T-helper 1 cell treated with Interleukin-12 subunit alpha and Interleukin-12 subunit beta and Interleukin-4 antibody, amounts not matched to agents 30 μg/mL and 1 μg/mL, for 36 hours (primary cell): ENCODE measurements around the gene UCP3.

Experiments
- H3K27ac Mint-ChIP-seq: one replicate; pipeline ENCODE4 v1.8.0; 2021; ENCODE audit warnings: mild to moderate bottlenecking, mixed read lengths
- H3K27me3 Mint-ChIP-seq: one replicate; pipeline ENCODE4 v1.8.0; 2021; ENCODE audit warnings: low read depth, mixed read lengths
- H3K36me3 Mint-ChIP-seq: one replicate; pipeline ENCODE4 v1.8.0; 2021; ENCODE audit warnings: low read depth, mixed read lengths
- H3K4me1 Mint-ChIP-seq: one replicate; pipeline ENCODE4 v1.8.0; 2021; ENCODE audit warnings: low read depth, mixed read lengths
- H3K4me3 Mint-ChIP-seq: one replicate; pipeline ENCODE4 v1.8.0; 2021; ENCODE audit warnings: mild to moderate bottlenecking, moderate library complexity, mixed read lengths
- H3K9me3 Mint-ChIP-seq: one replicate; pipeline ENCODE4 v1.8.0; 2021; ENCODE audit warnings: mixed read lengths

UCP3 gene

DNA sequence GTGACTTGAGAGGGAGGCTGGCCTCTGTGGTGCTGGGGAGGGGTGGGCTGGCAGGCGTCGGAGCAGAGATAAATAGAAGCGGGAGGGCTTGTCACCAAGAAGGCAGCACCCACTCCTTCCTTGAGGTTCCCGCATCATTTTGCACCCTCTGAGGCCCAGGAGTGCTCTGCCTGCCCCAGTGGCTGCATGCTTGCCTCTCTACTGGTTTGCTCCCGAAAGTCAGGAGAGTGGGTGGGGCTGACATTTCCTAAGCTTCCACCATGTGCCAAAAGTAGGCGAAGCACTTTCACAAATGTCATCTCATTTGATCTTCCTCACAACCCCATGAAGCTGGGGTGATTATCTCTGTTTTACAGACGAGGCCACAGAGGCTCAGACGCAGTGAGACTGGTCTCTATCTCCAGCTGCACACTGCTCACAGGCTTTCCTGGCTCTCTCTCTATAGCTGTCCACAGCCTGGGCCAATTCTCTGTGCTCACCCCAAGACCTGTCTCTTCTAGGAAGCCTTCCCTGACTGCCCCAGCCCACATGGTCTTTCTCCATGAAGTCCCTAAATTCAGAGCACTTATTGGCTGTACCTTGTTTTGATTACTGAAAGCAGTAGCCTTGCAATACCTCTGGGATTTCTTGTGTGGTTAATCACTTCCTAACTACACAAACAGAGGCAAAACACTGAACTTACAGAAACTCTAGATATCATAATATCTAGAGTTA, 2.6 kb upstream of the UCP3 start:
- Mint-ChIP-seq H3K27me3 (no peaks in the 10 kb centered on the region), H3K4me1 (peaks cover 67% of the 10 kb centered on the region), H3K4me3 (peak overlapping the region; percentile 21), H3K36me3 (peaks cover 17% of the 10 kb centered on the region), H3K9me3 (no peaks in the 10 kb centered on the region), H3K27ac (peak overlapping the region; percentile 88)

DNA sequence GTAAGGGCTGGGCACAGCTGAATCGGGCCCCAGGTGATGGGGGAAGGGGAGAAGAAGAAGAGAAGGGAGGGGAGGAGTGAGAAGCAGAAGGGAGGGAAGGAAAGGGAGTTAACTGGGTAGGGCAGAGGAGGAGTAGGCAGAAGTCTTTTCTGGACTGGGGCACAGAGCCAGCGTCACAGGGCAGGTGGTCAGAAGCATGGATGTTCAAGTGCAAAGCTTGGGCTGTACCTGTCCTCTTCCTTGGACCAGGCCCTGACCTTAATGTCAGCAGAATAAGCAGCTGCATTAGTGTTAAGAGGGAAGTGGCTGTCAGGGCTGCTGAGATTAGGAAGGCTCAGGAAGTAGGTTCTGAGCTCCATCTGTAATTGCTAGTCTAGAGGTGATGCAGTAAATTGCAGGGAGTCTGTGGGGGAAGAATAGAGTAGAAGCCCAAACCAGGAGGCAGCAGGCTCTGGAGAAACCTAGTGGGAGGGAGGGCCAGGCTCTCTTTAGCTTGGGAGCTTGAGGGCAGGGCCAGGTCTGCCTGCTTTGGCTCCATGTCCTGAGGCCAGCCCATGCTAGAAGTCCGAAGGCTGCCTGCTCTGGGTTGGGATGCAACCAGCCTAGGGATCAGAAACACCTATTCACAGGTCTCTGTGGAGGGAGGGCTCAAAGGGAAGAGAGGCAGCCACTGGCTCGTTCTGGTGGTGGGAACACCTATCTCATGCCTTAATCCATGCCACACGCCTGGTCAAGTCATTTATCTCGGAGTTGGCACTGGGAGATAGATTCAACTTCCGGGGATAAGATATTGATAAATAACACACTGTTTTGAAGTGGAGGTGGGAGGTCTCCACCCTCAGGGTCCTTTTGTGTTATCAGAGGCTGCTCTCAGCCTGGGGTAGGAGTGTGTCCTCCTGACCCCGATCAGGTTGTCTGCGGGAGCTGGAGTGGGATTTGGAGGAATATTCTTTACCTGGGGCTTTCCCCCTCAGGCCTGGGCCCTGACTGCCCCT, 1.7 kb upstream of the UCP3 start:
- H3K36me3 Mint-ChIP-seq, result peaks cover 12% of the 10 kb centered on the region
- H3K27ac Mint-ChIP-seq, result peak overlapping the region; percentile 88
- peaks cover 68% of the 10 kb centered on the region for H3K4me1 Mint-ChIP-seq
- no peaks in the 10 kb centered on the region for H3K9me3 Mint-ChIP-seq
- peak overlapping the region; percentile 55 for H3K4me3 Mint-ChIP-seq
- H3K27me3 Mint-ChIP-seq, result no peaks in the 10 kb centered on the region

DNA sequence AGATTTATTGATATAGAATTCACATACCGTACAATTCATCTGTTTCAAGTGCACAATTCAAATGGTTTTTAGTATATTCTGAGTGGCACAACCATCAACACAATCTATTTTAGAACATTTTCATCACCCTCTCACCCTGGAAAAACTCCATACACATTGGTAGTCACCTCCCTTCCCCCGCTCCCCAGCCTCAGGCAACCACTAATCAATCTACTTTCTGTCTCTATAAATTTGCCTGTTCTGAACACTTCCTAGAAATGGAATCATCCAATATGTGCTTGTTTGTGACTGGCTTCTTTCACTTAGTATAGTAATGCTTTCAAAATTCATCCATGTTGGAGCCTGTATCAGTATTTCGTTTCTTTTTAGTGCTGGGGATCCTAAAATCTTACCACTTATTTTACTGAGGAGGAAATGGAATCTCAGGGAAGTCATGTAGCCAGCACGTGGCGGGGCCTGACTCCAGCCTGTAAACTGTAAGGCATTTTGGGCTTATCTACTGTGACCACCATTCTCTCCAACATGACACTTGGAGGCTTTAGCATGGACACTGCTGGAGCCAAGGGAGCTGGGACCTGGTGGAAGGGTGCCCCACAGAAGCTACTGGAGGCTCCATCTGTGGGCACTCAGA, 905 bp upstream of the UCP3 start:
- Mint-ChIP-seq H3K27me3 (no peaks in the 10 kb centered on the region), H3K27ac (peak overlapping the region; percentile 88), H3K4me3 (peak overlapping the region; percentile 13), H3K9me3 (no peaks in the 10 kb centered on the region), H3K4me1 (peaks cover 68% of the 10 kb centered on the region), H3K36me3 (peaks cover 13% of the 10 kb centered on the region)

DNA sequence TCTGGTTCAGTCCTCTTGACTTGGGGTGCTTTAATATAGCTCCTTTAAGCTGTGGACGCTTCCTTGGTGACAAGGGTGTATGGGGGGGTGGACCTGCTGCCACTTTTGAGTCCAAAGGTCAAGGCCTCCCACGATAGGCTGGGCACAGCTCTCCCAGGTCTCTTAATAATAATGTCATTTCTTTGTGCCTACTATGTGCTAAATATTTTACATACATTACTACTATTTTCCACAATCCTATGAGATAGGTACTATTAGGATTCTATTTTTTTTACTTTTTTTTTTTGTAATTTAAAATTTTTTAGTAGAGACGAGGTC, 304 bp upstream of the UCP3 start:
- Mint-ChIP-seq H3K36me3 (peaks cover 13% of the 10 kb centered on the region), H3K27me3 (no peaks in the 10 kb centered on the region), H3K9me3 (no peaks in the 10 kb centered on the region), H3K27ac (peak overlapping the region; percentile 80), H3K4me1 (peaks cover 68% of the 10 kb centered on the region), H3K4me3 (no peak overlapping the region)

DNA sequence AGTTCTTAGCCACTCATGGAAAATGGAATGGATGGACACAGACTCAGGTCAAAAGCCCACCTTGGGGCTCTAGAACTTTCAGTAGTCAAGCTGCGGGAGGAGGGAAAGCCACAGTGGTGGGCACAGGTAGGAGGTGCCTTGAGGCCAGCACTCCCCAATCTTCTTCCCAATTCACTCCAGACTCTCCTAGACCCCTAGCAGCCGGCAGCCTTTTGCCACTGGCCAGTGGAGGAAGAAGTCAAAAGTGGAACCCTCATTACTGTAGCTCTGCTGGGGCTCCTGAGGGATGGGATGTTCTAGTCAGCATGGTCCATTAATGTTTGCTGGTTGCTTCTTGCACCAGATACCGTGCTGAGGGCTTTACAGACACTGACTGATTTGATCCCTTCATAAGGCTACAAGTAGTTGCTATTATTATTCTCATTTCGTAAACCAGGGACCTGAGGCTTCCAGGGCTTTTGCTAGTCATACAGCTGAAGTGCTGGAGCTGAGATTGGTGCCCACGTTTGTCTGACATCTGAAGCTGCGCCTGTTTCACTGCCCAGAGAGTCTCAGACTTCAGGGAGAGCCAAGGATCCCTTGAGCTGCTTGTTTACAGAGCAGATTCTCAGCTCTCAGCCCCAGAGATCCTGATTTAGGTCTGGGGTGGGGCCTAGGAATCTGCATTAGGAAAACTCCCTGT, 1.1 kb downstream of the UCP3 start:
- Mint-ChIP-seq H3K4me3 (no peak overlapping the region), H3K27ac (no peak overlapping the region), H3K27me3 (no peaks in the 10 kb centered on the region), H3K36me3 (peaks cover 20% of the 10 kb centered on the region), H3K4me1 (peaks cover 75% of the 10 kb centered on the region), H3K9me3 (no peaks in the 10 kb centered on the region)

DNA sequence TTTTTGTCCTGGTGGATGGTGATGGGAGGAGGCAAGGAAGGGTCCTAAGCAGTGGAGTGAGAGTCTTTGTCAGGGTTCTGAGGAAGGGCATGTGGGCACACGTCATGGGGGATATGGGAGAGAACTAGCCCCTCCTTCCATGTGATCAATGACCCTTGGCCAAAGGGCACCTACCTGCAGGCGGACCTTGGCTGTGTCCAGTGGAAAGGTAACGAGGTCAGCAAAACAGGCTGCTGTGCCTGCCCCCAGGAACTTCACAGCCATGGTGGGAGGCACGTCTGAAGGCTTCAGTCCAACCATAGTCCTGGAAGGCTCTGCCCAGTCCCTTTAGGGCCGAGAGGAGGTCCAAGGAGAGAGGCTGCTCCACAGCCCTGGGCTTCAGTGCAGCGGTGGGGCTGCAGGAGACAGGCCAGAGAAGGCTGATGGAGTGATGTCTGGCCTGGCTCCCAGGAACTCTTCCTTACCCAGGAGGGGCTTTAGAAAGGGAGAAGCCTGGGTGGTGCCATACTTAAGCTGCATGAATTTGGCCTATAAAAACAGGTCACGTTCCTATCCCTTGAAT, 2.1 kb downstream of the UCP3 start:
- H3K27me3 Mint-ChIP-seq, result no peaks in the 10 kb centered on the region

DNA sequence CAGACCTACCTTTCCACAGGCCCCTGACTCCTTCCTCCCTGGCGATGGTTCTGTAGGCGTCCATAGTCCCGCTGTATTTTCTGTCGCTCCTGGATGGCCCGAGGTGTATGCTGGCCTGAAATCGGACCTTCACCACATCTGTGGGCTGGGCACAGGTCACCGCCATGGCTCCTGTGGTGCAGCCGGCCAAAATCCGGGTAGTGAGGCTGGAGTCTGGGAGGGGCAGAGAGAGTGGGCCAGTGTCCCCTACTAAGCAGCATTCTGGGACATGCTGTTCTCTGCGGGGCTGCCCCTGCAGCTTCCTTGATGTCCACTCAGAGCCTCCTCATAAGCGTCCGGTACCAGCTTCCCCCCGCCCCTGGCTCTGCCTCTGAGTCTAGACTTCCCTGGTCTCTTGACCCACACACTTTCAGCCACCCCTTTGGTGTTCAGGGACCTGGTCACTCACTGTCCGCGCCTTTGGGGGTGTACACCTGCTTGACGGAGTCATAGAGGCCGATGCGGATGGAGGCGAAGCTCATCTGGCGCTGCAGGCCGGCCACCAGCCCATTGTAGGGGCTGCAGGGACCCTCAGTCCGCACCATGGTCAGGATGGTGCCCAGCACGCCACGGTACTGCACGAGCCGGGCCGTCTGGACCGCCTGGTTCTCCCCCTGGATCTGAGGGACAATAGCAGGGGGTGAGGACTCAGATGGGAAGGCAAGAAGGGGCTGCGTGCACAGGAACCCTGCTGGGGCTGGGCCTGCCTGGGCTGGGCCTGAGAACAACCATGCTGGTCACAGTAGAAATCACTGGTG, 3.0 kb downstream of the UCP3 start:
- Mint-ChIP-seq H3K27me3 (no peaks in the 10 kb centered on the region), H3K36me3 (peaks cover 30% of the 10 kb centered on the region), H3K4me1 (peaks cover 64% of the 10 kb centered on the region), H3K27ac (peak overlapping the region; percentile 93), H3K4me3 (no peak overlapping the region), H3K9me3 (no peaks in the 10 kb centered on the region)

More for the DNA sequence above, 2.1 kb downstream of the UCP3 start:
- Mint-ChIP-seq H3K9me3 (no peaks in the 10 kb centered on the region), H3K4me3 (no peak overlapping the region), H3K36me3 (peaks cover 24% of the 10 kb centered on the region), H3K27ac (peak overlapping the region; percentile 71), H3K4me1 (peaks cover 73% of the 10 kb centered on the region)

DNA sequence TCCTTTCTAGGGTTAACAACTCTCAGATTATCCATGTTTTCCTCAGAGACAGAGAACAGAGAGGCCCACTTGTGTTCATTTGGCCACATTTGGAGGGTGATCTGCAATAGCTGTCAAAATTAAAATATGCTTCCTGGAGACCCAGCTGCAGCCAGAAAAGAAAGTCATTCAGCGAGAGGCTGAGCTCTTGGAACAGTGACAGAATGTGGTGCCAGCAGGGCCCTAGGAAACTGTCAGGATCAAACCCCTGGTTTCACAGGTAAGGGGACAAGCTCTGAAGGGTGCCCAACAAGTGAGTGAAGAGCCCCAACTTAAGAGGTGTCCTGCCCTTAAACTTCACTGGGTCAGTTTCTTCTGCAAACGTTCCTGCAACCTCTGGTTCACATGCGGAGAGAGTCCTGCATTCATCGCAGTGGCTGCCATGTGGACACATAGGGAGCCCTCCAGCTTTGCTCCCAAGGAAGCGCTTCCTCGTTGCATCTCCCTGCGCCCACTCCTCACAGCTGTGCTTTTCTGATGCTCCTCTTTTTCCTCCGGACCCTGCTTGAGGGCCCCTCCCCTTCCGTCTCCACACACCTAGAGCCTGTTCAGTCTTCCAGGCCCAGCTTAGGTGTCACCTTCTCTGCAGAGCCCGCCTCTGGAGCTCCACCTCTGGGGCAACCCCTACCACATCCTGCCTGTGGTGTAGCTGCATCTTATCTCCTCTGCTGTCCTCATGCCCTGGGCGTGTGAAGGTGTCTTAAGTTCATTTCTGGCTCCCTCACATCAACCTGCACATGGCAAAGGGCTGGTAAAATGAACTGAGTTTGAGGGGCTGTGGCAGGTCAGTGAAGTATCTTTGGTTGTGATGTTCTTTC, 3.9 kb downstream of the UCP3 start:
- H3K27me3 Mint-ChIP-seq, result no peaks in the 10 kb centered on the region
- no peaks in the 10 kb centered on the region for H3K9me3 Mint-ChIP-seq
- peaks cover 60% of the 10 kb centered on the region for H3K4me1 Mint-ChIP-seq
- H3K27ac Mint-ChIP-seq, result peak overlapping the region; percentile 93
- peaks cover 31% of the 10 kb centered on the region for H3K36me3 Mint-ChIP-seq
- H3K4me3 Mint-ChIP-seq, result peak overlapping the region; percentile 77

DNA sequence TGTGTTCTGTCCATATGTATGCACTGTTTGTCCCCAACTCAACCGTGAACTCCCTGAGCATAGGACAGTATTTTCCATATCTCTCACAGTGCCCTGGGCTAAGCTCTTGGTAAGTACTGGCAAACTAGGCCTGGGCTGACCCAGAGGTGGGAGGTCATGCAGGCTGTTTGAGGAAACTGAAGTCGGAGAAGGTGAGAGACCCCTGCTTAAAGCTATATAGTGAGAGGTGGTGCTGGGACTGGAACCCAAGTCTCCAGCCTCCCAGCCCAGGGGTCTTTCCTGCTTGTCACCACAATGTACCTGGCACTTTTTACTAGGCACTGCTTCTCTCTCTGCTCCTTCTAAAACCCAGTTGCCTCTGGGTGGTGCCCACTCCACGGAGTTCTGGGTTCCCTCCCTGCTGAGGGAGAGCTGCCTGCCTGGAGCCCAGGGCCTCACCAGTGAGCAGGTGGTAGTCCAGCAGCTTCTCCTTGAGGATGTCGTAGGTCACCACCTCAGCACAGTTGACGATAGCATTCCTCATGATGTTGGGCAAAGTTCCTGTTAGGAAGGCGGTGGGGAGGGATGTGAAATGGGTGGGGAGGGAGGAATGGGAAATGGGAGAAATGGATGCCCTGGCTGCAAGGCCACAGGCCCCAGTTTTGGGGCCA, 4.7 kb downstream of the UCP3 start:
- Mint-ChIP-seq H3K9me3 (no peaks in the 10 kb centered on the region), H3K36me3 (peaks cover 31% of the 10 kb centered on the region), H3K27ac (peak overlapping the region; percentile 93), H3K27me3 (no peaks in the 10 kb centered on the region), H3K4me3 (no peak overlapping the region), H3K4me1 (peaks cover 62% of the 10 kb centered on the region)

DNA sequence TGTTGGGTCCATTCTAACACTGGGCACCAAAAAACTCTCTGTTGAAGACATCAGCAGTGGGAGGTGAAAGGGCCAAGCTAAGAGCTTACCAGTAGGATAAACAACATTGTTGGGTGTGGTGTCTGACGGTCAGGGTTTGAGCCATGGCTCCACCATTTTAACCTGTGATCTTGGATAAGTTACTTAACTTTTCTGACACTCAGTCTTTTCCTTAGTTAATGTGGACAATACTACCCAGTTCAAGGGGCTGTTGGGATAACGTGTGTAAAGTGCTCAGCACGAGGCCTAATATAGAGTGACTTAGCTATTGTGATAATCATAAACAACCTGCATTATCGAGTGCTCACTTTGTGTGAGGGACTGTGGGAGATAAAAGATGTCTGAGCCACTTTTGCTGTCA, 6.1 kb downstream of the UCP3 start:
- no peaks in the 10 kb centered on the region for H3K9me3 Mint-ChIP-seq
- H3K4me1 Mint-ChIP-seq, result peaks cover 58% of the 10 kb centered on the region
- H3K27ac Mint-ChIP-seq, result peak overlapping the region; percentile 5
- no peak overlapping the region for H3K4me3 Mint-ChIP-seq
- no peaks in the 10 kb centered on the region for H3K27me3 Mint-ChIP-seq
- H3K36me3 Mint-ChIP-seq, result peaks cover 31% of the 10 kb centered on the region

DNA sequence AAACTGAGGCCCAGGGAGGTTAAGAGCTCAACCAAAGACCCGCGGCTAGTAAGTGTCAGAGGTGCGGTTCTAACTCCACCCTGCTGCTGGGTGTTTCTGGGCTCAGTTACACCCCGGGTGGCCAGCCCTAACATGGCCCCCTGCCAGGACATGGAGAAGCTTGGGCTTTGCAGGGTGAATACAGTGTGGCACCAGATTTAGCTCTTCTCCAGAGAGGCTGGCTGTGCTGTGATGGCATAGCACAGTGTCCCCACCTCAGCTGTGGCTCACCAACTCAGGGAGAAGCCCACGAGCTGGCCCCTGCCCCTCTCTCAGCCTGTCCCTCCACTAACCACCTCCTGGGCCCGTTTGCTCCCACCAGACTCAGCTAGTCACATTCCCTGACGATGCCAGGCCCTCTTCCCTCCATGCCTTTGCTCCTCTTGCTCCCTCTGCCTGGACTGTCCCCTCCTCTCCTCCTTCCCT, 7.0 kb downstream of the UCP3 start:
- peaks cover 34% of the 10 kb centered on the region for H3K36me3 Mint-ChIP-seq
- H3K4me3 Mint-ChIP-seq, result no peak overlapping the region
- no peaks in the 10 kb centered on the region for H3K27me3 Mint-ChIP-seq
- no peaks in the 10 kb centered on the region for H3K9me3 Mint-ChIP-seq
- peak overlapping the region; percentile 55 for H3K27ac Mint-ChIP-seq
- peaks cover 64% of the 10 kb centered on the region for H3K4me1 Mint-ChIP-seq

DNA sequence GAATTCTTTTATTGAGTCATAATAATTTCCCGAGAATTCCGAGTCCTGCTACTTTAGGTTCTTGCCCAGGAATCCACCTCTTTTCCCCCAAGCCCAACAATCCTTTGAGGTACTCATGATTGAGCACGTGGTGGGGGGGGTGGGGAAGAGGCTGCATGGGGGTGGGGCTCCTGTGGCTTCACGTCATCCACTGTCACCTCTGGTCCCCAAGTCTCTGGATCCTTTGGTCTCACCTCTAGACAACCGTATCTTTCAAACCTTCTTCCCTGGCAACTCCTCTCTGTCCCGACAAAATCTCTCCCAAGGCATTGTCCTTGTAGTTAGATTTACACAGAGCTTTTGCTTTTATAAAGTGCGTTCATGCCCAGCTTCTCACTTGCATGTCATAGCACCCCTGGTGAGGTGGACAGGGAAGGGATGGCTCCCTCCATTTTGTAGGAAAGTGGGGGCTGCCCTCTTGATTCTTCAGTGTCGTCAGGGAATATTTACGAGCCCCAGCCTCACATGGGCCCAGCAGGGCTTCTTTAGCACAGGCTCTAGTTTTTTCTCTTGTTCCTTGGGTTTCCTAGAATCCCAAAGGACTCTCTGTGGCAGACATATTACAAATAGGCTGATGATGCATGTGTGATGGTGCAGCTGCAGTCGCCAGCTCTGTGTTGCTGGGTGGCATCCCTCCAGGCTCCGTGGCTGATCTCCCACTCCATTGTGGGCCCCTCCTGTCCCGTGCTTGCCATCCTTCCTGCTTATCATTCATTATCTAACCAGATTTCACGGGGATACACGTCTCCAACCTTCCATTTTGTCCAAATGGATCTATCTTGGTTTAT, 8.4 kb downstream of the UCP3 start:
- no peaks in the 10 kb centered on the region for H3K9me3 Mint-ChIP-seq
- peaks cover 63% of the 10 kb centered on the region for H3K4me1 Mint-ChIP-seq
- H3K36me3 Mint-ChIP-seq, result peaks cover 34% of the 10 kb centered on the region
- H3K27me3 Mint-ChIP-seq, result no peaks in the 10 kb centered on the region
- no peak overlapping the region for H3K4me3 Mint-ChIP-seq
- peak overlapping the region; percentile 9 for H3K27ac Mint-ChIP-seq
